H1 (cell line): ENCODE measurements around the gene TUBB4B. TPM values are rescaled to one million over a fixed set of nuclear protein-coding genes. Genes with fewer than 3 reads are reported as not detected.

Source experiments
- CTCF ChIA-PET: fragments of 300-600 bp; sonication (Branson Sonifier 250); formaldehyde crosslinking; loops from one replicate; lab custom pipeline; 2021; ENCODE audit not compliant: partially characterized antibody; lab: Charles Lee
- POLR2A ChIA-PET: fragments of 300-600 bp; sonication (Branson Sonifier 250); formaldehyde crosslinking; loops from one replicate; lab custom pipeline; 2021; ENCODE audit warnings: inconsistent platforms; ENCODE audit not compliant: partially characterized antibody; lab: Charles Lee
- DNase-seq, 2 experiments: peaks; one replicate each; pipeline versions ENCODE4 v3.0.0 to v3.0.0-alpha.2; 2010 to 2022; ENCODE audit warnings: low spot score in 2 of 2, low read depth in 1 of 2, mixed read lengths in 1 of 2
- FAIRE-seq: peaks from 2 replicates; lab custom pipeline; 2011; peaks lifted over from hg19 to GRCh38; lab: Jason Lieb, UNC
- H2AFZ ChIP-seq: 2 replicates; pipeline ENCODE4 v1.8.1; 2012; ENCODE audit warnings: low read length, inconsistent platforms
- H2AK5ac ChIP-seq: 2 replicates; pipeline ENCODE4 v1.6.1; 2013; ENCODE audit warnings: low read depth, low read length
- H2BK120ac ChIP-seq: replicated peaks from 2 replicates; pipeline ENCODE3; 2013; ENCODE audit warnings: low read depth, low read length, inconsistent platforms
- H2BK12ac ChIP-seq: 2 replicates; pipeline ENCODE4 v1.6.1; 2013; ENCODE audit warnings: low read depth, low read length
- H2BK15ac ChIP-seq: 2 replicates; pipeline ENCODE4 v1.6.1; 2013; ENCODE audit warnings: low read length
- H2BK20ac ChIP-seq: 2 replicates; pipeline ENCODE4 v1.6.1; 2013; ENCODE audit warnings: low read length
- H2BK5ac ChIP-seq: 2 replicates; pipeline ENCODE4 v1.6.1; 2013; ENCODE audit warnings: low read depth, low read length
- H3K14ac ChIP-seq: 2 replicates; pipeline ENCODE4 v1.6.1; 2013; ENCODE audit warnings: inconsistent platforms; ENCODE audit not compliant: insufficient read length
- H3K18ac ChIP-seq: 2 replicates; pipeline ENCODE4 v1.6.1; 2013; ENCODE audit warnings: low read length; ENCODE audit errors: extremely low read depth
- H3K23ac ChIP-seq: 2 replicates; pipeline ENCODE4 v1.6.1; 2013; ENCODE audit warnings: inconsistent platforms; ENCODE audit not compliant: insufficient read length
- H3K23me2 ChIP-seq: 2 replicates; pipeline ENCODE4 v1.6.1; 2013; ENCODE audit warnings: low read depth, low read length
- H3K27ac ChIP-seq: 2 replicates; pipeline ENCODE4 v1.6.1; 2011; ENCODE audit warnings: low read depth, low read length, inconsistent platforms
- H3K27me3 ChIP-seq, 4 experiments: replicated peaks in 1 of 4; 1 replicate in 1 of 4; 2 replicates in 3 of 4; pipeline versions ENCODE4 v1.6.1 to v1.8.1; 2011 to 2013; ENCODE audit warnings: low read length in 3 of 4, mild to moderate bottlenecking in 3 of 4, inconsistent platforms in 2 of 4, mixed read lengths in 2 of 4, moderate library complexity in 1 of 4; ENCODE audit not compliant: control insufficient read depth in 3 of 4, insufficient read depth in 3 of 4; ENCODE audit errors: extremely low read depth in 1 of 4
- H3K36me3 ChIP-seq, 4 experiments: 2 replicates each; pipeline versions ENCODE4 v1.6.1 to v1.8.1; 2011 to 2013; ENCODE audit warnings: mild to moderate bottlenecking in 4 of 4, low read length in 3 of 4, moderate library complexity in 2 of 4, control low read depth in 1 of 4, inconsistent platforms in 1 of 4; ENCODE audit not compliant: insufficient read depth in 4 of 4, control insufficient read depth in 2 of 4
- H3K4ac ChIP-seq: replicated peaks from 2 replicates; pipeline ENCODE3; 2013; ENCODE audit warnings: low read length, low read depth, mixed read lengths, inconsistent platforms; ENCODE audit not compliant: insufficient read length
- H3K4me1 ChIP-seq, 4 experiments: replicated peaks in 1 of 4; 1 replicate in 1 of 4; 2 replicates in 3 of 4; pipeline versions ENCODE4 v1.6.1 to v1.8.1; 2011 to 2013; ENCODE audit warnings: low read length in 3 of 4, inconsistent platforms in 2 of 4, mixed read lengths in 1 of 4; ENCODE audit not compliant: insufficient read depth in 4 of 4, control insufficient read depth in 3 of 4
- H3K4me2 ChIP-seq, 2 experiments: 2 replicates each; pipeline versions ENCODE4 v1.6.1 to v1.8.1; 2011 to 2013; ENCODE audit warnings: low read depth in 2 of 2, low read length in 2 of 2, control low read depth in 1 of 2, inconsistent platforms in 1 of 2, mild to moderate bottlenecking in 1 of 2; ENCODE audit not compliant: insufficient read depth in 1 of 2
- H3K4me3 ChIP-seq, 4 experiments: fragments of 200-600, 300-600 bp in 1 of 4; sonication (generic), shearing (Covaris generic), sonication (Bioruptor Twin) in 1 of 4; 2 replicates each; pipeline versions ENCODE4 v1.5.1 to v1.8.1; 2011 to 2016; ENCODE audit warnings: low read length in 4 of 4, low read depth in 3 of 4, control low read depth in 2 of 4, inconsistent platforms in 2 of 4, mild to moderate bottlenecking in 2 of 4, mixed read lengths in 1 of 4, moderate library complexity in 1 of 4; ENCODE audit not compliant: insufficient read depth in 2 of 4; ENCODE audit errors: extremely low read depth in 1 of 4
- H3K56ac ChIP-seq: replicated peaks from 2 replicates; pipeline ENCODE3; 2013; ENCODE audit warnings: low read depth, mild to moderate bottlenecking, mixed read lengths, low read length, inconsistent platforms; ENCODE audit not compliant: insufficient read length
- H3K79me1 ChIP-seq: 2 replicates; pipeline ENCODE4 v1.6.1; 2013; ENCODE audit warnings: low read depth, low read length, control low read depth
- H3K79me2 ChIP-seq, 2 experiments: 2 replicates each; pipeline versions ENCODE4 v1.6.1 to v1.8.1; 2012 to 2013; ENCODE audit warnings: low read length in 2 of 2, mild to moderate bottlenecking in 2 of 2, inconsistent platforms in 1 of 2; ENCODE audit not compliant: insufficient read depth in 2 of 2, control insufficient read depth in 1 of 2
- H3K9ac ChIP-seq, 4 experiments: replicated peaks in 1 of 4; 1 replicate in 1 of 4; 2 replicates in 3 of 4; pipeline versions ENCODE4 v1.6.1 to v1.8.1; 2011 to 2013; ENCODE audit warnings: low read depth in 3 of 4, low read length in 3 of 4, control low read depth in 2 of 4, mild to moderate bottlenecking in 2 of 4, moderate library complexity in 2 of 4, inconsistent platforms in 1 of 4; ENCODE audit errors: extremely low read depth in 1 of 4
- H3K9me3 ChIP-seq, 2 experiments: 2 replicates each; pipeline versions ENCODE4 v1.6.1 to v1.8.1; 2012 to 2013; ENCODE audit warnings: mild to moderate bottlenecking in 2 of 2, moderate library complexity in 2 of 2, control low read depth in 1 of 2, inconsistent platforms in 1 of 2, low read depth in 1 of 2, low read length in 1 of 2, mixed read lengths in 1 of 2; ENCODE audit not compliant: insufficient read depth in 2 of 2
- H4K20me1 ChIP-seq, 2 experiments: replicated peaks in 1 of 2; 2 replicates each; pipeline versions ENCODE3 to v1.8.1; 2011 to 2013; ENCODE audit warnings: inconsistent platforms in 2 of 2, low read length in 2 of 2, mild to moderate bottlenecking in 1 of 2; ENCODE audit not compliant: insufficient read depth in 2 of 2, control insufficient read depth in 1 of 2
- H4K5ac ChIP-seq: 2 replicates; pipeline ENCODE4 v1.6.1; 2013; ENCODE audit warnings: low read length, low read depth, mixed read lengths, inconsistent platforms; ENCODE audit not compliant: insufficient read length
- H4K8ac ChIP-seq: 2 replicates; pipeline ENCODE4 v1.8.0; 2013; ENCODE audit warnings: mild to moderate bottlenecking, moderate library complexity, low read length, inconsistent platforms; ENCODE audit not compliant: insufficient read depth; ENCODE audit errors: extremely low read depth
- H4K91ac ChIP-seq: replicated peaks from 2 replicates; pipeline ENCODE3; 2013; ENCODE audit warnings: low read length, mixed read lengths, inconsistent platforms; ENCODE audit not compliant: insufficient read length
- BACH1 ChIP-seq: IDR thresholded peaks from 2 replicates; pipeline ENCODE4 v1.6.1; 2012; ENCODE audit warnings: low read length, improper control_type of control experiment
- POLR2A ChIP-seq, 2 experiments: IDR thresholded peaks; 1 replicate in 1 of 2; 2 replicates in 1 of 2; pipeline ENCODE4 v1.6.1; 2011; ENCODE audit warnings: low read depth in 2 of 2, low read length in 2 of 2, mild to moderate bottlenecking in 2 of 2; ENCODE audit errors: control extremely low read depth in 1 of 2
- SP4 ChIP-seq: IDR thresholded peaks from 2 replicates; pipeline ENCODE4 v1.6.1; 2012; ENCODE audit warnings: low read length, inconsistent platforms
- TCF12 ChIP-seq: IDR thresholded peaks from 2 replicates; pipeline ENCODE4 v1.6.1; 2011; ENCODE audit warnings: low read depth, mild to moderate bottlenecking, low read length
- YY1 ChIP-seq: IDR thresholded peaks from 2 replicates; pipeline ENCODE4 v1.6.1; 2011; ENCODE audit warnings: low read depth, mild to moderate bottlenecking, low read length
- WGBS, 2 experiments: shearing (Covaris generic) in 1 of 2; methylation state at CpG; one replicate each; pipeline versions ENCODE4 v1.1.6 to v1.1.7; 2013 to 2015; ENCODE audit warnings: low lambda C conversion rate in 2 of 2, mixed read lengths in 2 of 2, inconsistent platforms in 1 of 2, low coverage in 1 of 2, missing lambda C conversion rate in 1 of 2; ENCODE audit not compliant: insufficient replicate concordance in 2 of 2, insufficient coverage in 1 of 2, insufficient read length in 1 of 2; ENCODE audit errors: extremely low coverage in 1 of 2, missing lambda C conversion rate in 1 of 2; 5-methylcytosine and 5-hydroxymethylcytosine counted together
- polyA plus RNA-seq, 7 experiments: library from polyadenylated mRNA; depleted of rRNA in 3 of 7; stranded (reverse) in 5 of 7; unstranded in 2 of 7; fragments of >200 nt in 5 of 7; fragments of 200-250 nt in 2 of 7; gene quantifications; 1 replicate in 5 of 7; 2 replicates in 1 of 7; 4 replicates in 1 of 7; pipeline versions ENCODE4 v1.2.1 to v1.2.3, GENCODE V29; 2011 to 2013; ENCODE audit warnings: missing spikeins in 2 of 7, mixed read lengths in 2 of 7
- total RNA-seq: library from RNA; stranded (reverse); fragmentation: NEBNext Ultra II Directional; extraction: Animal tissue kit (Norgen Biotek cat#: 25700); gene quantifications from 2 replicates; pipeline ENCODE4 v1.2.1, GENCODE V29; 2021

The TUBB4B gene
- total and polyA plus RNA-seq, 2 of the 8 experiments (the other 6 are each of a cell fraction or from before 2014, with no cell fraction given): 280 to 307 TPM

DNA sequence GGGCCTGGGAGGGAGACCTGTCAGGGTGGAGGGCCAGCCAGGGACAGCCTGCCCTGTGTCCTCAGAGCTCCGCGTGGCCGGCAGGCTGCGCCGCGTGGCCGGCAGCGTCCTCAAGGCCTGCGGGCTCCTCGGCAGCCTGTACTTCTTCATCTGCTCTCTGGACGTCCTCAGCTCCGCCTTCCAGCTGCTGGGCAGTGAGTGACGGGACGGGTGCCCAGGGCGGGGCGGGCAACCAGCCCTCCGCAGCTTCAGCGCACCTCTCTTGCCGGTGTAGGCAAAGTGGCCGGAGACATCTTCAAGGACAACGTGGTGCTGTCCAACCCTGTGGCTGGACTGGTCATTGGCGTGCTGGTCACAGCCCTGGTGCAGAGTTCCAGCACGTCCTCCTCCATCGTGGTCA lies 8.6 kb upstream of the TUBB4B start:
- Histone ChIP-seq H3K4ac (no peak overlapping the region), H3K79me2 (no peaks in the 10 kb centered on the region), H2BK15ac (no peak overlapping the region), H2AK5ac (no peak overlapping the region), H3K9ac (no peak overlapping the region), H3K9me3 (no peaks in the 10 kb centered on the region), H3K27ac (no peak overlapping the region), H3K18ac (no peak overlapping the region), H4K8ac (no peak overlapping the region), H3K36me3 (no peaks in the 10 kb centered on the region), H2BK5ac (no peak overlapping the region), H2BK20ac (no peak overlapping the region), H4K5ac (no peak overlapping the region), H3K14ac (no peak overlapping the region), H4K91ac (no peak overlapping the region), H3K4me1 (peaks cover 0 to 19% (median 10%) of the 10 kb centered on the region in 4 experiments; a peak in 6 of 7 replicates), H3K27me3 (no peaks in the 10 kb centered on the region; a peak in 1 of 7 replicates), H4K20me1 (peaks cover 0 to 1% of the 10 kb centered on the region in 2 experiments), H3K79me1 (no peaks in the 10 kb centered on the region), H3K56ac (no peak overlapping the region), H2AFZ (no peak overlapping the region), H2BK12ac (no peak overlapping the region), H3K4me3 (no peak overlapping the region), H3K23me2 (no peaks in the 10 kb centered on the region), H3K4me2 (no peak overlapping the region), H2BK120ac (no peak overlapping the region), H3K23ac (no peak overlapping the region)
- DNase-seq (no peak), FAIRE-seq (no peak)
- ChIA-PET POLR2A (interaction anchor here (0.6 to 69.9 kb wide), 3 partner anchors 10 to 533 kb away, joined by 3 to 1462 read pairs (median 3); partner anchors contain the start of genes NELFB, STPG3, TOR4A and TUBB4B), CTCF (interaction anchor here (0.6 to 20.2 kb wide), 2 partner anchors 40 to 114 kb away, joined by 3 to 204 read pairs; partner anchors contain the start of genes ANAPC2 and SSNA1)
- WGBS, 2 experiments: 93% methylated on average over 24 of the region's 24 CpGs; no CpG with 5 or more reads in 1 of the 2 experiments
- no peak for TF ChIP-seq TCF12
- no peak for TF ChIP-seq BACH1
- no peak for TF ChIP-seq POLR2A (IDR thresholded peaks at IDR 0.05; ENCODE audit: control extremely low read depth in 1 of 2, low read depth in 2 of 2, low read length in 2 of 2)
- no peak for TF ChIP-seq YY1
- TF ChIP-seq SP4: no peak
